Measurements from ENCODE around the gene LIMS1.
A peak's percentile ranks its signal among the peaks of the same experiment; 100 is the strongest.
"Not testable (repeated sequence)": the region's sequence is repeated elsewhere in the genome, so short reads cannot be mapped to it uniquely, and the experiment has no call there.

Gene LIMS1

DNA sequence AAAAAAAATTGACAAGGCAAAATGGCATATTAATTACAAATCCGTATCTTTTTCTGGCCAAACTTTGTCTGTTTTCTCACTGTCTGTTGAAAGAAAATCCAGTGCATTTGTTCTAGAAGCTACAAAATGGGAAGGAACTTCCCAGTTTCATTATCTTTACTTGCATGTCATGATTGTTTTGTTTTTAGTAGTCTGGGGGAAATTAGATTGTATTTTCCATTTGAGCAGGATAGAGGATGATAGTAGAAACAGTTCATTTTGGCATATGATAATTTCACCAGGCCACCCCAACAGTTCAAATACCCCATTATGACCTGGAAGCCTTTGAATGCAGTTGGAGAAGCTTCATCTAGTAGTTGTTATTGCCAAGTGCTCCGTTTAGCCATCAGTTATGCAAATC, 107.5 kb downstream of the LIMS1 start:
- Histone ChIP-seq H3K4me3 (ENCODE audit: insufficient read depth, low read depth, low read length, poor library complexity, severe bottlenecking) (no peak overlapping the region), H3K9me3 (ENCODE audit: control insufficient read depth, low read length) (no peaks in the 10 kb centered on the region), H3K36me3 (ENCODE audit: control insufficient read depth, insufficient read depth, low read length) (peaks cover 4% of the 10 kb centered on the region), H3K27ac (ENCODE audit: insufficient read depth, low read length, poor library complexity, severe bottlenecking) (no peak overlapping the region), H3K27me3 (replicated peaks; ENCODE audit: control insufficient read depth, insufficient read depth, low read length, poor library complexity, severe bottlenecking) (no peaks in the 10 kb centered on the region), H3K4me1 (ENCODE audit: control insufficient read depth, insufficient read depth, low read length, poor library complexity, severe bottlenecking) (peaks cover 3% of the 10 kb centered on the region)
- DNase-seq: no peak

DNA sequence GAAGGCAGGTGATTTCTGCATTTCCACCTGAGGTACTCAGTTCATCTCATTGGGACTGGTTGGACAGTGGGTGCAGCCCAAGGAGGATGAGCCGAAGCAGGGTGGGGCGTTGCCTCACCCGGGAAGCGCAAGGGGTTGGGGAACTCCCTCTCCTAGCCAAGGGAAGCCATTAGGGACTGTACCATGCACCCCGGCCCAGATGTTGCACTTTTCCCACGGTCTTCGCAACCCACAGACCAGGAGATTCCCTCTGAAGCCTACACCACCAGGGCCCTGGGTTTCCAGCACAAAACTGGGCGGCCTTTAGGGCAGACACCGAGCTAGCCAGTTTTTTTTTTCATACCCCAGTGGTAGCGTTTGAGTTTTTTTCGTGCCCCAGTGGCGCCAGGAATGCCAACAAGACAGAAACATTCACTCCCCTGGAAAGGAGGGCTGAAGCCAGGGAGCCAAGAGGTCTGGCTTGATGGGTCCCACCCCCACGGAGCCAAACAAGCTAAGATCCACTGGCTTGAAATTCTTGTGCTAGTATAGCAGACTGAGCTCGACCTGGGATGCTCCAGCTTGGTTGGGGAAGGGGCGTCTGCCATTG, 109.1 kb downstream of the LIMS1 start:
- no peak for DNase-seq
- Histone ChIP-seq H3K4me3 (ENCODE audit: insufficient read depth, low read depth, low read length, poor library complexity, severe bottlenecking) (no peak overlapping the region), H3K27ac (ENCODE audit: insufficient read depth, low read length, poor library complexity, severe bottlenecking) (no peak overlapping the region), H3K27me3 (replicated peaks; ENCODE audit: control insufficient read depth, insufficient read depth, low read length, poor library complexity, severe bottlenecking) (no peaks in the 10 kb centered on the region), H3K9me3 (ENCODE audit: control insufficient read depth, low read length) (no peaks in the 10 kb centered on the region), H3K4me1 (ENCODE audit: control insufficient read depth, insufficient read depth, low read length, poor library complexity, severe bottlenecking) (peaks cover 3% of the 10 kb centered on the region), H3K36me3 (ENCODE audit: control insufficient read depth, insufficient read depth, low read length) (peaks cover 4% of the 10 kb centered on the region)

DNA sequence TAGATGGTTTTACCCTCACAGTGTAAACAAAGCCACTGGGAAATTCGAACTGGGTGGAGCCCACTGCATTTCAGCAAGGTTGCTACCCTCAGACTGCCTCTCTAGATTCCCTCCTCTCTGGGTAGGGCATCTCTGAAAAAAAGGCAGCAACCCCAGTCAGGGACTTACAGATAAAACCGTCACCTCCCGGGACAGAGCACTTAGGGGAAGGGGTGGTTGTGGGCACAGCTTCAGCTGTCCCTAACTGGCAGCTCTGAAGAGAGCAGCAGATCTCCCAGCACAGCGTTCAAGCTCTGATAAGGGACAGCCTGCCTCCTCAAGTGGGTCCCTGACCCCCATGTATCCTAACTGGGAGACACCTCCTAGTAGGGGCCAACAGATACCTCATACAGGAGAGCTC, 109.6 kb downstream of the LIMS1 start:
- H3K9me3 ChIP-seq (ENCODE audit: control insufficient read depth, low read length); H3K27ac ChIP-seq (ENCODE audit: insufficient read depth, low read length, poor library complexity, severe bottlenecking); H3K4me3 ChIP-seq (ENCODE audit: insufficient read depth, low read depth, low read length, poor library complexity, severe bottlenecking); H3K36me3 ChIP-seq (ENCODE audit: control insufficient read depth, insufficient read depth, low read length); H3K27me3 ChIP-seq (replicated peaks; ENCODE audit: control insufficient read depth, insufficient read depth, low read length, poor library complexity, severe bottlenecking); DNase-seq; H3K4me1 ChIP-seq (ENCODE audit: control insufficient read depth, insufficient read depth, low read length, poor library complexity, severe bottlenecking): not testable (repeated sequence)

DNA sequence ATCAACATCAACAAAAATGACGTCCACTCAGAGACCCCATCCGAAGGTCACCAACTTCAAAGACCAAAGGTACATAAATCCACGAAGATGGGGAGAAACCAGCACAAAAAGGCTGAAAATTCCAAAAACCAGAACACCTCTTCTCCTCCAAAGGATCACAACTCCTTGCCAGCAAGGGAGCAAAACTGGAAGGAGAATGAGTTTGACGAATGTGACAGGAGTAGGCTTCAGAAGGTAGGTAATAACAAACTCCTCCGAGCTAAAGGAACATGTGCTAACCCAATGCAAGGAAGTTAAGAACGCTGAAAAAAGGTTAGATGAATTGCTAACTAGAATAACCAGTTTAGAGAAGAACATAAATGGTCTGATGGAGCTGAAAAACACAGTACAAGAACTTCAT, 110.2 kb downstream of the LIMS1 start:
- not testable (repeated sequence) for DNase-seq; H3K27ac ChIP-seq (ENCODE audit: insufficient read depth, low read length, poor library complexity, severe bottlenecking); H3K9me3 ChIP-seq (ENCODE audit: control insufficient read depth, low read length); H3K4me1 ChIP-seq (ENCODE audit: control insufficient read depth, insufficient read depth, low read length, poor library complexity, severe bottlenecking); H3K4me3 ChIP-seq (ENCODE audit: insufficient read depth, low read depth, low read length, poor library complexity, severe bottlenecking); H3K27me3 ChIP-seq (replicated peaks; ENCODE audit: control insufficient read depth, insufficient read depth, low read length, poor library complexity, severe bottlenecking); H3K36me3 ChIP-seq (ENCODE audit: control insufficient read depth, insufficient read depth, low read length)

DNA sequence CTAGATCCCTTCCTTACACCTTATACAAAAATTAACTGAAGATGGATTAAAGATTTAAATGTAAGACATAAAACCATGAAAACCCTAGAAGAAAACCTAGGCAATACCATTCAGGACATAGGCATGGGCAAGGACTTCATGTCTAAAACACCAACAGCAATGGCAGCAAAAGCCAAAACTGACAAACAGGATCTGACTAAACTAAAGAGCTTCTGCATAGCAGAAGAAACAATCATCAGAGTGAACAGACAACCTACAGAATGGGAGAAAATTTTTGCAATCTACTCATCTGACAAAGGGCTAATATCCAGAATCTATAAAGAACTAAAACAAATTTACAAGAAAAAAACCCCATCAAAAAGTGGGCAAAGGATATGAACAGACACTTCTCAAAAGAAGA, 114.5 kb downstream of the LIMS1 start:
- not testable (repeated sequence) for DNase-seq; H3K9me3 ChIP-seq (ENCODE audit: control insufficient read depth, low read length); H3K27me3 ChIP-seq (replicated peaks; ENCODE audit: control insufficient read depth, insufficient read depth, low read length, poor library complexity, severe bottlenecking); H3K27ac ChIP-seq (ENCODE audit: insufficient read depth, low read length, poor library complexity, severe bottlenecking); H3K4me3 ChIP-seq (ENCODE audit: insufficient read depth, low read depth, low read length, poor library complexity, severe bottlenecking); H3K36me3 ChIP-seq (ENCODE audit: control insufficient read depth, insufficient read depth, low read length)
- H3K4me1 ChIP-seq (ENCODE audit: control insufficient read depth, insufficient read depth, low read length, poor library complexity, severe bottlenecking): peaks cover 22% of the 10 kb centered on the region

DNA sequence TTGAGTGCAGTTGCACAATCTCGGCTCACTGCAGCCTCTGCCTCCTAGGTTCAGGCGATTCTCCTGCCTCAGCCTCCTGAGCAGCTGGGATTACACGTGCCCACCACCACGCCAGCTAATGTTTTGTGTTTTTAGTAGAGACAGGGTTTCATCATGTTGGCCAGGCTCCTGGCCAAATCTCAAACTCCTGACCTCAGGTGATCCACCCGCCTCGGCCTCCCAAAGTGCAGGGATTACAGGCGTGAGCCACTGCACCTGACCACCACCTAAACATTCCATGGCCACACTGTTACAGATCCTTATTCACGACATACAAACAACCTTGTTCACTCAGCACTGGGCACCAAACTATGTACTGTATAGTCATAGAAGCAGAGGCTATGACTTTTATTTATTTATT, 116.2 kb downstream of the LIMS1 start:
- H3K36me3 ChIP-seq (ENCODE audit: control insufficient read depth, insufficient read depth, low read length); H3K27ac ChIP-seq (ENCODE audit: insufficient read depth, low read length, poor library complexity, severe bottlenecking); H3K9me3 ChIP-seq (ENCODE audit: control insufficient read depth, low read length); DNase-seq; H3K4me3 ChIP-seq (ENCODE audit: insufficient read depth, low read depth, low read length, poor library complexity, severe bottlenecking); H3K27me3 ChIP-seq (replicated peaks; ENCODE audit: control insufficient read depth, insufficient read depth, low read length, poor library complexity, severe bottlenecking): not testable (repeated sequence)
- peaks cover 22% of the 10 kb centered on the region for H3K4me1 ChIP-seq (ENCODE audit: control insufficient read depth, insufficient read depth, low read length, poor library complexity, severe bottlenecking)

DNA sequence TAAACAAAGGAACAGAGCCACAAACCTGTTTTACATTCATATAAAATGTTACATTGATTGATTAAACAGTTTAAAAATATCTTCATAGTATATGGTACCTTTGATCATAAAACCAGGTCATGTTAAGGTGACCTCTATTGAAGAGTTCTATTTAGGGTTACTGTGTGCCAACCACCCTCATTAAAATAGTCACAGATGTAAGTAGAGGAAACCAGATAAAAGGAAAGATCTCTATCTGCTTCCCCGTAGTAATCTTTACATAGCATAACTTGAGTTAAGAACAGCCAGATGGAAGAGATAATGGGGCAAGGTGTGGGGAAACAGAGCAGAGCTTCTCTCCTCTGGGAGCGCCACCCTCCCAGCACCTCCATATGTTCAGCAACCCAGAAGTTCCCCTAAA, 117.2 kb downstream of the LIMS1 start:
- DNase-seq; H3K9me3 ChIP-seq (ENCODE audit: control insufficient read depth, low read length); H3K36me3 ChIP-seq (ENCODE audit: control insufficient read depth, insufficient read depth, low read length); H3K4me3 ChIP-seq (ENCODE audit: insufficient read depth, low read depth, low read length, poor library complexity, severe bottlenecking); H3K27me3 ChIP-seq (replicated peaks; ENCODE audit: control insufficient read depth, insufficient read depth, low read length, poor library complexity, severe bottlenecking); H3K27ac ChIP-seq (ENCODE audit: insufficient read depth, low read length, poor library complexity, severe bottlenecking): not testable (repeated sequence)
- H3K4me1 ChIP-seq (ENCODE audit: control insufficient read depth, insufficient read depth, low read length, poor library complexity, severe bottlenecking): peaks cover 22% of the 10 kb centered on the region

DNA sequence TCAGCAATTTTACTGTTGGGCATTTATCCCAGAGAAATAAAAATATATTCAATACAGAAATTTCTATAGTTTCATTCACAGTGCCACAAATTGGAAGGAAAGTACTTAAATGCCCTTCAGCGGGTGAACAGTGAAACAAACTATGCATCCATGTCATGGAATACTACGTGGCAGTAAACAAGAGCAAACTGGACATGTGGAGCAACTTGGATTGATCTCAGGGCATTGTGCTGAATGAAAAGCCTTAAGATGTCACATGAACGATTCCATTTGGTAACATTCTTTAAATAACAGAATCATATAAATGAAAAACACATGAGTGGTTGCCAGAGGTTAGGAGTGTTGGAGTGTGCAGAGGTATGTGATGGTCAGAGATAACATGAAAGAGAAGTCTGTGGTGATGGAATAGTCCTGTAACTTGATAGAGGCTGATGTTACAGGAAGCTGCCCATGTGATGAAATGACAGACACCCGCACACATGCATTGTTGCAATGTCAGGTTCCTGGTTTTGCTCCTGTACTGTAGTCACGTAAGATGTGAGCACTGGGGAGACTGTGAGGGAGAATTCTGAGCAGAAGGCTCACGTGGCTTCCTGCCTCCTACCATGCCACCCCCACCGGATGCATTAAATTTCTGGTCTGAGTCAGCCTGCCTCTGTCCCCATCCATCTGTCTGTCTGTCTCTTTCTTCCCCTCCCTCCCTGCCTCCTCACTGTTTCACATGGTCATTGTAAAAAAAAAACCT, 118.1 kb downstream of the LIMS1 start:
- H3K27me3 ChIP-seq (replicated peaks; ENCODE audit: control insufficient read depth, insufficient read depth, low read length, poor library complexity, severe bottlenecking); H3K9me3 ChIP-seq (ENCODE audit: control insufficient read depth, low read length); H3K4me3 ChIP-seq (ENCODE audit: insufficient read depth, low read depth, low read length, poor library complexity, severe bottlenecking); H3K36me3 ChIP-seq (ENCODE audit: control insufficient read depth, insufficient read depth, low read length): not testable (repeated sequence)
- Histone ChIP-seq H3K27ac (ENCODE audit: insufficient read depth, low read length, poor library complexity, severe bottlenecking) (peak overlapping the region; percentile 32), H3K4me1 (ENCODE audit: control insufficient read depth, insufficient read depth, low read length, poor library complexity, severe bottlenecking) (peaks cover 22% of the 10 kb centered on the region)
- peak; percentile 18 to 42 (median 29) for DNase-seq

DNA sequence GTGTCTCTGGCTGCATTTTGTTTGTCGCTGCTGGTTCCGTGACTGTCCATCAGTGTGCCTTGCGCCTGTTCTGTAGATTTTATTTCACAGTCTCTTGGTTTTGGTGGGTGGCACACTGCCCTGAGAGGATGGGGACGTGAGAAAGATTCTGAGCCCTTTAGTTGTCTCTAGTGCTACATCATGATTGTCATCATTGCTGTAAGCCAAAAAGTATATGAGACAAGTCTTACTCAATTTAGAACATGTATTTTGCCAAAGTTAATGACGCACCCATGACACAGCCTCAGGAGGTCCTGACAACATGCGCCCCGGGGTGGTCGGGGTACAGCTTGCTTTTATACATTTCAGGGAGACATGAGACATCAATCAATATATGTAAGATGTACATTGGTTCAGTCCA, 119.2 kb downstream of the LIMS1 start:
- not testable (repeated sequence) for H3K27ac ChIP-seq (ENCODE audit: insufficient read depth, low read length, poor library complexity, severe bottlenecking); H3K4me3 ChIP-seq (ENCODE audit: insufficient read depth, low read depth, low read length, poor library complexity, severe bottlenecking); DNase-seq; H3K36me3 ChIP-seq (ENCODE audit: control insufficient read depth, insufficient read depth, low read length); H3K9me3 ChIP-seq (ENCODE audit: control insufficient read depth, low read length); H3K27me3 ChIP-seq (replicated peaks; ENCODE audit: control insufficient read depth, insufficient read depth, low read length, poor library complexity, severe bottlenecking)
- H3K4me1 ChIP-seq (ENCODE audit: control insufficient read depth, insufficient read depth, low read length, poor library complexity, severe bottlenecking): peaks cover 22% of the 10 kb centered on the region

DNA sequence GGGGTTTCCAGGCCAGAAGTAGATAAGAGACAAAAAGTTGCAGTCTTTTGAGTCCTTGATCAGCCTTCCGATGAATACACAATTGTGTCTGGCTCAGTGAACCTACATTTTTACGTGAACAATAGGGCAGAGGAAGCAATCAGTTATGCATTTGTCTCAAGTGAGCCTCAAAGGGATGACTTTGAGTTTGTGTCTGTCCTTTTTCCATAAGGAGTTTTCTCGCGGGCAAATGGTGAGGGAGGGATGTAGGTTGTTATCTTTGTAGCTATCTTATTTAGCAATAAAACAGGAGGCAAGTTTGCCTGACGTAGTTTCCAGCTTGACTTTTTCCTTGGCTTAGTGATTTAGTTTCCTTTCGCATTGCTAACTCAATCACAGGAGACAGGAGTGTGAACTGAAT, 119.6 kb downstream of the LIMS1 start:
- not testable (repeated sequence) for H3K36me3 ChIP-seq (ENCODE audit: control insufficient read depth, insufficient read depth, low read length); H3K27ac ChIP-seq (ENCODE audit: insufficient read depth, low read length, poor library complexity, severe bottlenecking); DNase-seq; H3K4me3 ChIP-seq (ENCODE audit: insufficient read depth, low read depth, low read length, poor library complexity, severe bottlenecking); H3K27me3 ChIP-seq (replicated peaks; ENCODE audit: control insufficient read depth, insufficient read depth, low read length, poor library complexity, severe bottlenecking); H3K9me3 ChIP-seq (ENCODE audit: control insufficient read depth, low read length)
- H3K4me1 ChIP-seq (ENCODE audit: control insufficient read depth, insufficient read depth, low read length, poor library complexity, severe bottlenecking): peaks cover 22% of the 10 kb centered on the region
